A549 (cell line): ENCODE measurements around the gene C1orf115. TPM values are rescaled to one million over a fixed set of nuclear protein-coding genes. Genes with fewer than 3 reads are reported as not detected.
"Not testable (repeated sequence)": the region's sequence is repeated elsewhere in the genome, so short reads cannot be mapped to it uniquely, and the experiment has no call there.

Experiments used
- ATAC-seq, 2 experiments: fragments of 200-7000 bp in 1 of 2; fragments of >200 bp in 1 of 2; cut with Nextera tagmentation in 1 of 2; cut with Tn5 transposase in 1 of 2; 3 replicates each; pipeline versions ENCODE4 v1.8.0 to v1.9.1; 2018 to 2020; ENCODE audit warnings: mild to moderate bottlenecking in 1 of 2, moderate library complexity in 1 of 2
- CTCF ChIA-PET: fragments of 300-600 bp; sonication (Branson Sonifier 250); formaldehyde crosslinking; extraction: SDS; loops from one replicate; lab custom pipeline; 2021; ENCODE audit warnings: antibody characterized with exemption, inconsistent platforms; lab: Yijun Ruan, JAX
- POLR2A ChIA-PET: fragments of 350-600 bp; formaldehyde crosslinking; extraction: SDS; loops from one replicate; lab custom pipeline; 2021; ENCODE audit warnings: antibody characterized with exemption, inconsistent platforms; lab: Yijun Ruan, JAX
- DNase-seq, 2 experiments: peaks; one replicate each; pipeline versions ENCODE4 v3.0.0 to v3.0.0-alpha.2; 2011 to 2016; ENCODE audit warnings: low read depth in 1 of 2, low spot score in 1 of 2
- FAIRE-seq: peaks from 2 replicates; lab custom pipeline; 2011; peaks lifted over from hg19 to GRCh38; lab: Jason Lieb, UNC
- H3K27ac ChIP-seq, 2 experiments: fragments of >200 bp; sonication (Bioruptor Twin); formaldehyde crosslinking; 3 replicates each; pipeline ENCODE4 v1.5.1; 2016 to 2017
- H3K4me1 ChIP-seq: fragments of >200 bp; sonication (Bioruptor Twin); formaldehyde crosslinking; 3 replicates; pipeline ENCODE4 v1.6.1; 2016
- H3K4me2 ChIP-seq: fragments of >200 bp; sonication (Bioruptor Twin); formaldehyde crosslinking; 3 replicates; pipeline ENCODE4 v1.6.1; 2016
- H3K4me3 ChIP-seq: fragments of >200 bp; sonication (Bioruptor Twin); formaldehyde crosslinking; 3 replicates; pipeline ENCODE4 v1.5.1; 2016
- H3K9me3 ChIP-seq: fragments of >200 bp; sonication (Bioruptor Twin); formaldehyde crosslinking; 3 replicates; pipeline ENCODE4 v1.6.1; 2016
- CBX2 ChIP-seq: fragments of 200-600 bp; sonication (generic); IDR thresholded peaks from 2 replicates; pipeline ENCODE4 v1.6.1; 2016; ENCODE audit warnings: low read depth, mild to moderate bottlenecking, borderline replicate concordance
- CEBPB ChIP-seq, 2 experiments: fragments of >200 bp in 1 of 2; sonication (Bioruptor Twin) in 1 of 2; formaldehyde crosslinking in 1 of 2; IDR thresholded peaks; 2 replicates each; pipeline ENCODE4 v1.6.1; 2012 to 2016
- ELK1 ChIP-seq: fragments of 150-350 bp; IDR thresholded peaks from 2 replicates; pipeline ENCODE4 v1.6.1; 2014; ENCODE audit warnings: low read depth, mild to moderate bottlenecking, low read length
- EP300 ChIP-seq, 2 experiments: fragments of >200 bp; sonication (Bioruptor Twin); formaldehyde crosslinking; IDR thresholded peaks; 2 replicates in 1 of 2; 3 replicates in 1 of 2; pipeline ENCODE4 v1.6.1; 2016 to 2017
- ESRRA ChIP-seq: fragments of 150-350 bp; IDR thresholded peaks from 2 replicates; pipeline ENCODE4 v1.6.1; 2014; ENCODE audit warnings: mild to moderate bottlenecking, low read length, borderline replicate concordance
- FOSL2 ChIP-seq, 2 experiments: fragments of 450-650 bp in 1 of 2; fragments of >200 bp in 1 of 2; sonication (Bioruptor Twin) in 1 of 2; formaldehyde crosslinking; IDR thresholded peaks; 2 replicates each; pipeline versions ENCODE4 v1.5.0 to v1.6.1; 2016 to 2020; ENCODE audit warnings: mild to moderate bottlenecking in 1 of 2, moderate library complexity in 1 of 2
- HEYL ChIP-seq: fragments of 250-450 bp; sonication (Bioruptor Pico); IDR thresholded peaks from 2 replicates; pipeline ENCODE4 v1.8.0; 2021; ENCODE audit warnings: mild to moderate bottlenecking, moderate library complexity
- HOXA7 ChIP-seq: fragments of 250-450 bp; sonication (Bioruptor Pico); IDR thresholded peaks from 2 replicates; pipeline ENCODE4 v1.5.0; 2020; ENCODE audit warnings: mild to moderate bottlenecking, moderate library complexity
- JUN ChIP-seq, 2 experiments: fragments of >200 bp; sonication (Bioruptor Twin); formaldehyde crosslinking; IDR thresholded peaks; 2 replicates in 1 of 2; 3 replicates in 1 of 2; pipeline ENCODE4 v1.6.1; 2016 to 2017
- KDM5A ChIP-seq: fragments of 200-600 bp; sonication (generic); IDR thresholded peaks from 2 replicates; pipeline ENCODE4 v1.6.1; 2016; ENCODE audit warnings: antibody characterized with exemption, mild to moderate bottlenecking
- MAFK ChIP-seq: fragments of 450-650 bp; IDR thresholded peaks from 2 replicates; pipeline ENCODE4 v1.6.1; 2014; ENCODE audit not compliant: partially characterized antibody
- MAX ChIP-seq: IDR thresholded peaks from 2 replicates; pipeline ENCODE4 v1.6.1; 2012
- MAZ ChIP-seq: fragments of 150-350 bp; IDR thresholded peaks from 2 replicates; pipeline ENCODE4 v1.6.1; 2014; ENCODE audit warnings: antibody characterized with exemption, low read depth, low read length, borderline replicate concordance
- MYC ChIP-seq: IDR thresholded peaks from 2 replicates; pipeline ENCODE4 v1.6.1; 2012; ENCODE audit warnings: mild to moderate bottlenecking, inconsistent platforms, low read length, improper control_type of control experiment, borderline replicate concordance
- NFE2L2 ChIP-seq: fragments of 150-350 bp; conservative IDR thresholded peaks from 2 replicates; pipeline ENCODE4 v1.6.1; 2014; ENCODE audit warnings: low read length
- NR3C1 ChIP-seq: fragments of >200 bp; sonication (Bioruptor Twin); formaldehyde crosslinking; IDR thresholded peaks from 3 replicates; pipeline ENCODE4 v1.6.1; 2017
- PHF8 ChIP-seq: fragments of 200-600 bp; sonication (generic); IDR thresholded peaks from 2 replicates; pipeline ENCODE4 v1.6.1; 2016; ENCODE audit warnings: low read depth, mild to moderate bottlenecking, antibody characterized with exemption, moderate library complexity, borderline replicate concordance
- POLR2AphosphoS2 ChIP-seq: conservative IDR thresholded peaks from 2 replicates; pipeline ENCODE4 v1.6.1; 2012; ENCODE audit warnings: low read length, improper control_type of control experiment, inconsistent platforms
- RARB ChIP-seq: fragments of 250-450 bp; sonication (Bioruptor Pico); IDR thresholded peaks from 2 replicates; pipeline ENCODE4 v1.8.0; 2021; ENCODE audit warnings: mild to moderate bottlenecking, moderate library complexity
- RCOR1 ChIP-seq: fragments of 150-350 bp; IDR thresholded peaks from 2 replicates; pipeline ENCODE4 v1.6.1; 2014; ENCODE audit warnings: antibody characterized with exemption, low read length, low read depth
- RNF2 ChIP-seq: fragments of 200-600 bp; sonication (generic); IDR thresholded peaks from 2 replicates; pipeline ENCODE4 v1.6.1; 2016; ENCODE audit warnings: low read depth, mild to moderate bottlenecking, antibody characterized with exemption, moderate library complexity, borderline replicate concordance
- SREBF2 ChIP-seq: fragments of 450-650 bp; IDR thresholded peaks from 2 replicates; pipeline ENCODE4 v1.6.1; 2014; ENCODE audit warnings: mild to moderate bottlenecking, moderate library complexity
- TFCP2L1 ChIP-seq: fragments of 250-450 bp; sonication (Bioruptor Pico); IDR thresholded peaks from 2 replicates; pipeline ENCODE4 v1.5.0; 2021; ENCODE audit warnings: mild to moderate bottlenecking
- ZNF302 ChIP-seq: fragments of 250-450 bp; sonication (Bioruptor Pico); IDR thresholded peaks from 2 replicates; pipeline ENCODE4 v1.9.0; 2021; ENCODE audit warnings: inconsistent platforms, mild to moderate bottlenecking, moderate library complexity
- ZSCAN20 ChIP-seq: fragments of 250-450 bp; sonication (Bioruptor Pico); IDR thresholded peaks from 2 replicates; pipeline ENCODE4 v1.8.0; 2022; ENCODE audit warnings: mild to moderate bottlenecking, moderate library complexity
- WGBS: methylation state at CpG from one replicate; pipeline ENCODE4 v1.1.6; 2017; ENCODE audit errors: missing lambda C conversion rate; 5-methylcytosine and 5-hydroxymethylcytosine counted together
- polyA plus RNA-seq, 4 experiments: library from polyadenylated mRNA; depleted of rRNA in 3 of 4; stranded (reverse); fragments of >200 nt; fragmentation: RNase III in 1 of 4; extraction: RNeasy Plus Mini Kit Qiagen cat#74134 plus additional on column Dnase treatment in 1 of 4; gene quantifications; 2 replicates in 3 of 4; 3 replicates in 1 of 4; pipeline ENCODE4 v1.2.3, GENCODE V29; 2011 to 2017

C1orf115 gene
- polyA plus RNA-seq, 2 of the 4 experiments (the other 2 are of a cell fraction): 6.4 to 7.5 TPM

- TF ChIP-seq ESRRA (no peak), PHF8 (no peak), CEBPB (IDR thresholded peaks at IDR 0.05) (no peak), NR3C1 (no peak), HEYL (CRISPR knock-in tag) (no peak), ELK1 (no peak), RNF2 (no peak), FOSL2 (IDR thresholded peaks at IDR 0.05) (no peak), FOSL2 (CRISPR knock-in tag; IDR thresholded peaks at IDR 0.05) (no peak), HOXA7 (CRISPR knock-in tag) (no peak)
- Histone ChIP-seq H3K4me3 (no peak overlapping the region), H3K4me2 (no peak overlapping the region), H3K4me1 (no peaks in the 10 kb centered on the region), H3K9me3 (no peaks in the 10 kb centered on the region), H3K27ac (no peak overlapping the region)
- no peak for DNase-seq
- no peak for FAIRE-seq
- POLR2A ChIA-PET: no interaction called here
- no peak for ATAC-seq
- CTCF ChIA-PET: interaction anchor here (0.6 kb wide), 1 partner anchor 10 kb away, joined by 4 read pairs; no protein-coding TSS in a partner anchor
- 73% methylated on average over 9 of the region's 9 CpGs for WGBS
Observed at GRCh38 chr1:220708936-220709801, 19.0 kb downstream of the C1orf115 start.

- ChIA-PET POLR2A (no interaction called here), CTCF (interaction anchor here (0.7 to 1.4 kb wide), 2 partner anchors 23 to 67 kb away, joined by 3 to 4 read pairs; no protein-coding TSS in a partner anchor)
- WGBS: 57% methylated on average over 3 of the region's 4 CpGs
- DNase-seq: no peak
- Histone ChIP-seq H3K4me2 (no peak overlapping the region), H3K4me3 (no peak overlapping the region), H3K9me3 (no peaks in the 10 kb centered on the region), H3K27ac (no peak overlapping the region), H3K4me1 (no peaks in the 10 kb centered on the region)
- no peak for ATAC-seq
- no peak for FAIRE-seq
- TF ChIP-seq TFCP2L1 (CRISPR knock-in tag): no peak
- TF ChIP-seq RARB (CRISPR knock-in tag): no peak
- no peak for TF ChIP-seq MAZ
- no peak for TF ChIP-seq CBX2
- no peak for TF ChIP-seq EP300 (IDR thresholded peaks at IDR 0.05)
- no peak for TF ChIP-seq MAX
- no peak for TF ChIP-seq RNF2
- TF ChIP-seq ZNF302 (CRISPR knock-in tag): no peak
- no peak for TF ChIP-seq RCOR1
- no peak for TF ChIP-seq HEYL (CRISPR knock-in tag)
- no peak for TF ChIP-seq POLR2AphosphoS2
- TF ChIP-seq JUN (IDR thresholded peaks at IDR 0.05): no peak
- TF ChIP-seq KDM5A: no peak
- no peak for TF ChIP-seq SREBF2
Observed at GRCh38 chr1:220710333-220710732, 20.2 kb downstream of the C1orf115 start.

GRCh38 chr1:220711056-220711809 is 21.1 kb downstream of the C1orf115 start:
- ChIA-PET CTCF (interaction anchor here (0.7 to 1.4 kb wide), 2 partner anchors 22 to 66 kb away, joined by 3 to 4 read pairs; no protein-coding TSS in a partner anchor), POLR2A (no interaction called here)
- Histone ChIP-seq H3K4me3 (no peak overlapping the region), H3K9me3 (no peaks in the 10 kb centered on the region), H3K4me2 (no peak overlapping the region), H3K4me1 (no peaks in the 10 kb centered on the region), H3K27ac (no peak overlapping the region)
- ATAC-seq (no peak), FAIRE-seq (no peak), DNase-seq (no peak)
- TF ChIP-seq MAFK (no peak), FOSL2 (IDR thresholded peaks at IDR 0.05) (no peak), FOSL2 (CRISPR knock-in tag; IDR thresholded peaks at IDR 0.05) (no peak), HOXA7 (CRISPR knock-in tag) (no peak), MAZ (no peak), RARB (CRISPR knock-in tag) (no peak), CBX2 (no peak), KDM5A (no peak), NFE2L2 (no peak), ZSCAN20 (CRISPR knock-in tag) (no peak), TFCP2L1 (CRISPR knock-in tag) (no peak), MYC (no peak)
- WGBS: 79% methylated on average over 9 of the region's 9 CpGs

GRCh38 chr1:220715986-220716385 is 25.8 kb downstream of the C1orf115 start:
- H3K4me2 ChIP-seq, H3K4me3 ChIP-seq, CTCF ChIA-PET, POLR2A ChIA-PET, H3K4me1 ChIP-seq, H3K27ac ChIP-seq, DNase-seq, H3K9me3 ChIP-seq, ATAC-seq, FAIRE-seq: not testable (repeated sequence)
- WGBS: 68% methylated on average over 5 of the region's 5 CpGs
